Measurements from ENCODE around the gene LELP1.

DNA sequence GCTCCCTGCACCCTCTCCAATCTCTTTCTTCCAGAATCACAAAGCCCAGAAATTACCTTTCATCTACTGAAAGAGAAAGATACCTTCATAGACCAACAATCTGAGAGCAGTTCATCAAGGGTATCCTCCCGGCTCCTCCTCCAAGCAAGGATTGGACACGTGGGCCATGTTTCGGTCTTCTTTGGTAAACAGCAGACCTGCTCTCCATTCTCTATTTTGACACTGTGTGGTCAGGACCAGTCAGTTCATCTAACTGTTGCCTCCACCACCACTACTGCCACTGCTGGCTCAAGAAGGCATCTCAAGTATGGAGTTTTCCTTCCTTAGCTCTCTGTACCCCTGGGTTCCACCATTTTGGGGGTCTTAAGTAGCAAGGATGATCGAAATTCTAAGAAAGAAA lies 8.0 kb upstream of the LELP1 start:
- TF ChIP-seq, protein P1, sequence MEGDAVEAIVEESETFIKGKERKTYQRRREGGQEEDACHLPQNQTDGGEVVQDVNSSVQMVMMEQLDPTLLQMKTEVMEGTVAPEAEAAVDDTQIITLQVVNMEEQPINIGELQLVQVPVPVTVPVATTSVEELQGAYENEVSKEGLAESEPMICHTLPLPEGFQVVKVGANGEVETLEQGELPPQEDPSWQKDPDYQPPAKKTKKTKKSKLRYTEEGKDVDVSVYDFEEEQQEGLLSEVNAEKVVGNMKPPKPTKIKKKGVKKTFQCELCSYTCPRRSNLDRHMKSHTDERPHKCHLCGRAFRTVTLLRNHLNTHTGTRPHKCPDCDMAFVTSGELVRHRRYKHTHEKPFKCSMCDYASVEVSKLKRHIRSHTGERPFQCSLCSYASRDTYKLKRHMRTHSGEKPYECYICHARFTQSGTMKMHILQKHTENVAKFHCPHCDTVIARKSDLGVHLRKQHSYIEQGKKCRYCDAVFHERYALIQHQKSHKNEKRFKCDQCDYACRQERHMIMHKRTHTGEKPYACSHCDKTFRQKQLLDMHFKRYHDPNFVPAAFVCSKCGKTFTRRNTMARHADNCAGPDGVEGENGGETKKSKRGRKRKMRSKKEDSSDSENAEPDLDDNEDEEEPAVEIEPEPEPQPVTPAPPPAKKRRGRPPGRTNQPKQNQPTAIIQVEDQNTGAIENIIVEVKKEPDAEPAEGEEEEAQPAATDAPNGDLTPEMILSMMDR (conservative IDR thresholded peaks at IDR 0.05 in 1 of 2, IDR thresholded peaks at IDR 0.05 in 1 of 2; ENCODE audit: extremely low read depth in 1 of 2, insufficient read depth in 1 of 2, low read depth in 1 of 2, low read length in 2 of 2): no peak
- TF ChIP-seq EZH2 (IDR thresholded peaks at IDR 0.05; ENCODE audit: borderline replicate concordance, low read length): no peak
